ENCODE data around the gene LRG1.
"Not testable (repeated sequence)": the region's sequence is repeated elsewhere in the genome, so short reads cannot be mapped to it uniquely, and the experiment has no call there.

The LRG1 gene

DNA sequence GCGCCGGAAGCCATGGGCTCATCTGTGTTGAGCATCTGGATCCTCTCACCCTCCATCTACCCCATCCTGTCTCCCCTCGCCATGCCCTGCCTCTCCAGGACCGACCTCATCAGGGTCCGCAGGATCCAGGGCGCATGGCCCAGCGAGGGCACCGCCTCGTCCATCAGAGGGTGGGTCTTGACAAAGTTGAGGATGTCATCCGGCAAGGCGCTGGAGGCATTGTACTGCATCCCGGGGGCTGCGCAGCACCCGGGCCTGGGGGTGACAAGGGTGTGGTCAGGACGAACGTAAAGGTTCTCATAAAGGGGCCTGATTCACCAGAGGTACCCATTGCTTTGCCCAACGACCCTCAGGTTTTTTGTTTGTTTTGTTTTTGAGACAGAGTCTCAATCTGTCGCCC, 10.2 kb upstream of the LRG1 start:
- no peak for DNase-seq

DNA sequence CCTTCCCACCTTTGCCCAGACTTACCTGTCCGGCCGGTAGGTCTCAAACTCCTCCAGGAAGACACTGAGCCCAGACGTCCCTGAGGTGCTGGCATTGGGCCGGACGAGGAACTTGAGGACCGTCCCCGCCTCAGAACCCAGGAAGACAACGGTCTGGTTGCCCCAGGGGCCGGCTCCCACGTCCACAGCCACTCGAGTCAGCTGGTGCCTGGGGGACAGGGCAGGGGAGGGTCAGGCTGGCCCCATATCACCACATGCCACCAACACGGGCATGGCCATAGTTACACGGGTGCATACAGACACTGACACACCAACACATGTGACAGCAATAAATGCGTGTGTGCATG, 8.4 kb upstream of the LRG1 start:
- DNase-seq, result no peak

DNA sequence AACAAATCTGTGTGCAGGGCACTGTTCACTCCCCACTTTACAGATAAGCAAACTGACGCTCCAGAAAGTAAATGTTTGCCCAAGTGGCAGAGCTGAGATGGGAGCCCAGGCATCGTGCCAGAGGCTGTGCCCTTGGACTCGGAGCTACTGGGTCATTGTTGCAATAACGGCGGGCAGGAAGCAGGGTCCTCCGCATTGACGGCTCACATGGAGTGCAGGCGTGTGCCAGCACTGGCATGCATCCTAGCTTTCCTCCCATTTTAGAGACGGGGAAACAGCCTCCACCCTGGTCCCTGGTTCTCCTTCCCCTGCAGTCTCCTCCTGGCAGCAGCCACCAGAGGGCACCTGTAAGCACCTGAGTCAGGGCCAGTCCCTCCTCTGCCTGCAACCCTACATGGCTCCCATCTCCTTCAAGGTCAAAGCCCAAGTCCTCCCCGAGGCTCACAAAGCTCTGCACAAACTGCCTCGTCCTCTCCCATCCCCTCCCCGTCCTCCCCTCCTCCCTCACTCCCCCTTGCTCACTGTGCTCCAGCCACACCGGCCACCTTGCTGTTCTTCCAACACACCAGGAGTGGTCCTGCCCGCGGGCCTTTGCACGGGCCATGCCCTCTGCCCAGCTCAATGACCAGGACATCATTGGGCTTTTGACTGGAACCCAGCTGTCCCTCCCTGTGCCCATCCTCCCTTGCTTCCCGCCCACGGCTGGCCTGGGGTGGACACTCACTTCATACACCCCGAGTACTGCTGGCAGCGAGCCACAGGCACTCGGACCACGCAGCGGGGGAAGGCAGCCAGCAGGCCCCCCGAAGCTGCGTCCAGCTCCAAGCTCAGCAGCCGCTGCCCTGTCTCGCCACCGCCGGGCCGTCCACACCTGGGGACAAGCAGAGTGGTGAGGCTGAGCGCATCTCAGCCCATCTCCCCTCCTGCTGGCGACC, 7.7 kb upstream of the LRG1 start:
- no peak for DNase-seq

DNA sequence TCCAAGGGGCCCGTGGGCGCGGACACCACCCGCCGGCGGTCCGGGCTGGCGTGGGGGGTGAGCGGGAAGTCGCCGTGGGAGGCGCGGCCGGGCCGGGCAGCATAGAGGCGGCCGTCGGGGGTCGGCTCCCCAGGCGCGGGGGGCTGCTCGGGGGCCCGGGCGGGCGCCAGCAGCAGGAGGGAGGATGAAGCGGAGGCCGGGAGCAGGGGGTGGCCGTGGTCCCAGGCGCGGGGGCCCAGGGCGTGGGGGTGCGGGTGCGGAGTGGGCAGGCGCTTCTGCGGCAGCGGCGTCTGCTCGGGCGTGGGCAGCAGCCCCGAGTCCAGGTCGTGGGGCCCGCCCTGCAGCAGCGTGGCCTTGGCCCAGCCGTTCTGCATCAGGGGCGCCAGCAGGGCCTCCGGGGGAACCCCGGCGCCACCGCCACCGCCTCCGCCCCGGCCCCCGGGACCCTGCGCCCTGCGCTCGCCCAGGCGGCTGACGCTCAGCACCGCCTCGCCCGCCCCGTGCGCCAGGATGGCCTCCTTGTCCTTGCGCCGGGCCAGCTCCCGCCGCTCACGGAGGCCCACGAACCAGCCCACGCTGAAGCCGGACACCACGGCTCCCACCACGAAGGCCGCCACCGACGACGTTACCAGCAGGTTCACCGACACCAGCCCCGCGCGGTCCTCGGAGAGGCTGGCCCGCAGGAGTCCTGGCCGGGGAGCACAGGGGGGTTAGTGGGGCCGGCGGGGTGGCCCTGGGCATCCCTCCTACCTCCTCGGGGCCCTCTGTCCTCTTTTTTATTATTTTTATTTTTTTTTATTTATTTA, 4.2 kb upstream of the LRG1 start:
- no peak for DNase-seq

DNA sequence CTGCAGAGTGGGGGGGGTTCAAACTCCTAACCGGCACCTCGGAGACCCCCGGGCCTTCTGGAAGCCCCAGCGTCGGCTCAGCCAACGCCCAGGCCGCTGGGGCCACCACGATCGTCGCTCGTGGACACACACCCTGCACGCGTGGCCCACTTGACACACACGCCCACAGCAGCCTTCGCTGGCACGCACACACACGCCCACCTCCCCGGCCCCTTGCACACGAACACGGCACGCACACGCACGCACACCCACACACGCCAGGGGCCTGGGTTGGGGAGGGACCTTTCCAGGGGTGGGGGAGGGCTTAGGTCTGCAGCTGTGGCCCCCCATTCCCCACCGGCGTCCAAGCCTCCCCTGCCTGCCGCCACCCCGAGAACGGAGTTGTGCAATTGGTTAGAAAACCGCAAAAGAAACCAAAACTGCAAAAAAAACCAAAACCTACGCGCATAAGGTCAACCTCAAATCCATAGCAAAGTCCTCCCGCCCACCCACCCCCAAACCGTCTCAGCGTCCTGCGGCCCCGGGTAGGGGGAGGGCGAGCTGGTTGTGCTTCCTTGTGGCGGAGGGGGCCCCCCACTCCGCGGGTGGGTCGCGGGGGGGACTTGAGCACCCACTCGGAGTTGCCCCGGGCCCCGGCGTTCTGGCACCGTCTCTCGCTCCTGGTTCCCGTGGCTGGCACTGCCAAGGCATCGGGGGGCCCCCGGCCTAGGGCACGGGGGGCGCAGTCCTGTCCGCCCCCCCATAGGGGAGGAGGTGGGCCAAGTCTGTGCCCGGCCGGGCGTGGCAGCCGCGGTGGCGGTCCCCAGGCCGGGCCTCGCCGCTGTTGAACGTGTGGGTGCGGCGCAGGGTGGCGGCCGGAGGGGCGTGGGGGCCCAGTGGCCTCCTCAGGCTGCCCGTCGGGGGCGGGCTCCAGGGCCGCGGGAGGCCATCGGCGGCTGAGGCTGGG, 3.3 kb upstream of the LRG1 start:
- DNase-seq, result no peak

DNA sequence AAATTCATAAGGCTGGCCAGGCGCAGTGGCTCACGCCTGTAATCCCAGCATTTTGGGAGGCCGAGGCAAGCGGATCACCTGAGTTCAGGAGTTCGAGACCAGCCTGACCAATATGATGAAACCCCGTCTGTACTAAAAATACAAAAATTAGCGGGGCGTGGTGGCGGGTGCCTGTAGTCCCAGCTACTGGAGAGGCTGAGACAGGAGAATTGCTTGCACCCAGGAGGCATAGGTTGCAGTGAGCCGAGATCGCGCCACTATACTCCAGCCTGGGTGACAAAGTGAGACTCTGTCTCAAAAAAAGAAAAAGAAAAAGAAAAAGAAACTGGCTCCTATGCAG, 1.9 kb upstream of the LRG1 start:
- DNase-seq, result not testable (repeated sequence)

DNA sequence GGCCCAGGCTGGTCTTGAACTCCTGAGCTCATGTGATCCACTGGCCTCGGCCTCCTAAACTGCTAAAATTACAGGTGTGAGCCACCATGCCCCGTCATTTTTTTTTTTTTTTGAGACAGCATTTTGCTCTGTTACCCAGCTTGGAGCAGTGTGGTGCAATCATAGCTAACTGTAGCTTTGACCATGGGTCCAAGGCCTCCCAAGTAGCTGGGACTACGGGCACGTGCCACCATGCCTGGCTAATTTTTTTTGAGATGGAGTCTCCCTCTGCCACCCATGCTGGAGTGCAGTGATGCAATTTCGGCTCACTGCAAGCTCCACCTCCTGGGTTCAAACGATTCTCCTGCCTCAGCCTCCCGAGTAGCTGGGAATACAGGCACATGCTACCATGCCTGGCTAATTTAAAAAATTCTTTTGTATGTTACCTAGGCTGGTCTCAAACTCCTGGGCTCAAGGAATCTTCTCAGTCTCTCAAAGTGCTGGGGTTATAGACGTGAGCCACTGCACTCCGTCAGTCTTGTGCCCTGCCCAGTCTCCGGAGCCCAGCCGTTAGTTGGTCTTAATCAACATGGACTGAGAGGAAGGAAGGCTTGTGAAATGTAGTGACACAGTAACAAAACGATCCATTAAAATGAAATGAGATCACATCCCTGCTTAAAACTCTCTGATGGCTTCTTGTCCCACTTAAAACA, 1.4 kb upstream of the LRG1 start:
- no peak for DNase-seq

DNA sequence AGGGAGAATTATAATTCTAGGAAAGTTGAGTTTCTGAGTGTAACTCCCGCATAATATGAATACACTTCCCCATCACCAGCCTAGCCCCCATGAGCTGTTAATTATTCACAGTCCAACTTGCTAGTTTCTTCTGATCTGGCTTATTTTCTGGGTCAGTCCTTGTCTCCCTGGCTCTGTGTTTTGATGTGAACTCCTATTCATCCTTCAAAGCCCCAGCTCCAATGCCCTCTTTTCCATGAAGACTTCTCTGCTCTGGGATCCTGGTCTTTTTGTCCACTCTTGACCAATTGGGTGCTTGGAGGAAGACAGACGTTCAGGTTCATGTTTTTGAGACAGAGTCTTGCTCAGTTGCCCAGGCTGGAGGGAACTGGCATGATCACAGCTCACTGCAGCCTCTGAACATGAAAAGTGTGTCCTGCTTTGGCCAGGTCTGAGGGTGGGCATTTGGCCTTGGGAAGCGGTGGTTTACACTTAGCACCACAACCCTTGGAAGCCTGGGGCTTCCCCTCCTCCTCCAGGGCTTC, 605 bp downstream of the LRG1 start:
- no peak for DNase-seq

DNA sequence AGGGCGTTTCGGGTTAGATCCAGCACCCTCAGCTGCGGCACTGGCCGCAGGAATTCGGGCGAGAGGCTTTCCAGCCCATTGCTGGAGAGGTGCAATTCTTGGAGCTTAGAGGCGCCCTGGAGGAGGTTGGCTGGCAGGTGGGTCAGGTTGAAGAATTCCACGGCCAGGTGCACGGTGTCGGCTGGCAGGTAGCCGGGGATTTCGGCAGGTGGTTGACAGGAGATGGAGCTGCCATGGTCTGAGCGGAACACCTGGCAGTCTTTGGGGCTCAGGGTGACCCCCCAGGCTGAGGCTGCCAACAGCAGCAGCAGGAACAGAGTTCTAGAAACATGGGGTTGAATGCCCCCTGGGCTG, 1.3 kb downstream of the LRG1 start:
- DNase-seq, result no peak

DNA sequence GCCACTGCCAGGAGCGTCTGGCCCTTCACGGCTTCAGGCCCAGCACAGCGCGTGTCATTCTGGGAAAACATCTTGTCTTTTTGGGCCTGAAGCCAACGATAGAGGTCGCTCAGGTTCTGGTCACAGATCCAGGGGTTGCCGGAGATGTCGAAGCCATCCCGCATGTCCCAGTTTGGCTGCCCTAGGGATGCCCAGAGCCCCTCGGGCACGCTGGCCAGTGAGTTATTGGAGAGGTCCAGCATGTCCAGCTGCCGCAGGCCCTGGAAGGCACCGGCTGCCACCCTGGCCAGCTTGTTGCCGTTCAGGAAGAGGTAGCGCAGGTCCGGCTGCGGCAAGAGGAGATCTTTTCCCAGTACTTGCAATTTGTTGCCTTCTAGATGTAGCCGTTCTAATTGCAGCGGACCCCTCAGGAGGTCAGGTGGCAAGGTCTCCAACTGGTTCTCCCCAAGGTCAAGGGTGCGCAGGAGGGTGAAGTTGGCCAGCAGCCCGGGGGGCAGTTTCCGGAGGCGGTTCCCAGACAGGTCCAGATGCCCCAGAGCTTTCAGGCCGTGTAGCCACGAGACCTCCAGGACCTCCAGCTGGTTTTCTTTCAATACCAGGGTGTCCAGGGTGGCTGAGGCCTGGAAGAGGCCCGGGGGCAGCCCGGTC, 1.8 kb downstream of the LRG1 start:
- DNase-seq, result no peak

DNA sequence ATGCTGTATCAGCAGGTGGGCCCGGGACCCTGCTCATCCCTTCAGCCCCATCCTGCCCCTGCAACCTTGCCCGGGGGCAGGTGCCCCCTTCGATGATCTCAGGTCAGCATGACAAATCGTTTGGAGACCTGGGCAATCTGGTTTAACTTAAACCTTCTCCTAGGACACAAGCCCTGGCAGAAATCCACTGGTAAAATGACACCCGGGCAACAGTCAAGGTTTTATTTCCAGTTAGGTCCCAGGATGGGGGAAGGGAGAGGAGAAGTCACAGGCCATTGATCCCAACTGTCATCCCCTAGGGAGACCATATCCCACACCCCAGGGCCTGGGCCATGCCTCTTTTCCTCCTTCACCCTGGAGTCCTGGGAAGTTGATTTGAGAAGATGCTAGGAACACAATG, 3.0 kb downstream of the LRG1 start:
- no peak for DNase-seq

DNA sequence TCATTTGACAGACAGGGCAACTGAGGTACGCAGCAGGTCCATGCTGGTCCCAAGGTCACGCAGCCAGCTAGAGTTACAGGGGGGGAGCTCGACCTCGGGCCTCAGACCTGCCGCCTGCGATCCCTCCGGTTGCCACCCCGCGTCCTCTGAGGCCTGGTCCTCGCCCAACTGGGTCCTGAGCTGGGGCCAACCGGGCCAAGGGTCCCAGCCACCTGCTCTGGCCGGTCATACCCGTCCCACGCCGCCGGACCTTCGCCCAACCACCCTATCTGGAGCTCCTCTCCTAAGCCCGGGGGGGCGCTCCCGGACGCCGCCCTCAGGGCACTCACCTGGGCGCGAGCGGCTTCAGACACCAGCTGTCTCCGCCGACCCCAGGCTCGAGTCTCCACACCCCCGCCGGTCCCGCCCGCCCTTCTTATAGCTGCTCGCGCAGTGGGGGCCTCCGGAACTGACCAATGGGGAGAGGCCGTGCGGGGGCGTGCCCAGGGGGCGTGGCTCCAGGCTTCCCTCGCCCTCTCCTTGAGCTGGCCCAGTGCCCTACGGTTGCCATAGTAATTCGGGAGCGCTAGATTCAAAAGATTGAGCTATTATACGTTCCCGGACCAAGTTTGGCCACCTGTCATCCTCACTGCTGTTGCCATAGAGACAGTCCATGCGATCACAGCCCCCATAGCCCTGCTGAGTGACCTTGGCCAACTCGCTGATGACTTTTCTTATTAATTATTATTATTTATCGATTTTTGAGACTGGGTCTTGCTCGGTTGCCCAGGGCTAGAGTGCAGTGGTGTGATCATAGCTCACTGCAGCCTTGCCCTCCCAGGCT, 4.8 kb downstream of the LRG1 start, which contains the start of gene PLIN5:
TSS of gene PLIN5 (minus strand) at position 389 of the 823 bp plus-strand sequence. CDS start 1,150 bp downstream, outside the sequence.
- DNase-seq, result no peak

DNA sequence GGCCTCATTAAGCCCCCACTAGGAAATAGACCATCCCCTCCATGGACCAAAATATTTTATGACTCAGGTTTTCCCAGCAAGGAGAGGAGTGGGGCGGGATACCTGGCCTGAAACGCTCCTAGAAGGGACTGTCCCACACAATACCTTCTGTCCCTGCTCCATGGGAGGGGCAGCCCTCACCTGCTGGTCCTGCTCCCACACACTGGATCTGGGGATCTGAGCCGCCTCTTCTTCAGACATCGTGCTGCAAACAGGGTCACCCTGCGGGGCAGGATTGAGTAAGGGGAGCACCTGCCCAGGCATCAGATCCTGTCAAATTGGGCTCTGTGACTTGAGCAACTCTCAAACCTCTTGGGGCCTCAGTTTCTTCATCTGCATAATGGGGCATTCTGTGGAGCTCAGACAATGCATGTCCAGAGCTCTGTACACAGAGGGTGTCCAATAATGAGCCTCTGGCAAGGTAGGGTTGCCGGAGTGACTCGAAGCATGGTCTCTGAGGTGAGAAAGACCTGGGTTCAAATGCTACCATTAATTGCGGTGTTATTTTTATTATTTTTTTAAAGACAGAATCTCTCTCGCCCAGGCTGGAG, 5.9 kb downstream of the LRG1 start:
- no peak for DNase-seq

DNA sequence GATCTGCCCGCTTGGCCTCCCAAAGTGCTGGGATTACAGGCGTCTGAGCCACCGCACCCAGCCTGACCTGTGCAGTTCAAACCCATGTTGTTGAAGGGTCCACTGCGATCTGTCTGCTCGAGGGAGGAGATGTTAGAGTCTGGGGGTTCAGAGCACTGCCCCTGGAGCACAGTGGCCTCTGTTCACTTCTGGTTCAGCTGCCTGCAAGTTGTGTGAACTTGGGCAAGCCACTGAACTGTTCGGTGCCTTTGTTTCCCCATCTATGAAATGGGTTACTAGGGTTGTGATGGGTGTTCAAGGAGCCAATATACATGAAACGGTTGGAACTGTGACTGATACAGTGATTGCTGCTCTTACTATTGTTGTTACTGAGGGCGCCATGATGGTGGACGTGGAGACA, 6.5 kb downstream of the LRG1 start:
- no peak for DNase-seq

DNA sequence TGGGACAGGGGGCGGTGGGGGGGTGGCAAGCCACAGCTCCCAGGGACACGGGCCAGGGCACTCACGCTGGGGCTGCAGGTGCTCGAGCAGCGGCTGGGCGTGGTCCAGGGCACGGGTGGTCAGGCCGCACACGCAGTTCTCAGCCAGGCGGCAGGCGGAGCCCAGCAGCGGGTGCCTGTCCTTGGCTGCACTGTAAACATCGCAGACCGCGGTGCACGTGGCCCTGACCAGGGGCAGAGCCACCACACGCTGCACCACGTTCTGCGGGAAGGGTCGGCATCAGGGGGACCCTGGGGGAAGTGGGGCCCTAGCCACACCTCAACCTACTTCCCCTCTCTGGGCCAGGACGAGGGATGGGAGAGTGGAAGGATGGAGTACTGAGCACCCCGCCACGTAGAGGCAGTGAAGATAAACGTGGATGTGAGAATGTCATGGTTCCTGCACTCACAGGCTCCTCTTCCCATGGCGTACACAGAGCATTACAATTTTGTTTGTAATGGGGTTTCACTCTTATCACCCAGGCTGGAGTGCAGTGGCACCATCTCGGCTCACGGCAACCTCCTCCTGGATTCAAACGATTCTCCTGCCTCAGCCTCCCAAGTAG, 8.2 kb downstream of the LRG1 start:
- no peak for DNase-seq

DNA sequence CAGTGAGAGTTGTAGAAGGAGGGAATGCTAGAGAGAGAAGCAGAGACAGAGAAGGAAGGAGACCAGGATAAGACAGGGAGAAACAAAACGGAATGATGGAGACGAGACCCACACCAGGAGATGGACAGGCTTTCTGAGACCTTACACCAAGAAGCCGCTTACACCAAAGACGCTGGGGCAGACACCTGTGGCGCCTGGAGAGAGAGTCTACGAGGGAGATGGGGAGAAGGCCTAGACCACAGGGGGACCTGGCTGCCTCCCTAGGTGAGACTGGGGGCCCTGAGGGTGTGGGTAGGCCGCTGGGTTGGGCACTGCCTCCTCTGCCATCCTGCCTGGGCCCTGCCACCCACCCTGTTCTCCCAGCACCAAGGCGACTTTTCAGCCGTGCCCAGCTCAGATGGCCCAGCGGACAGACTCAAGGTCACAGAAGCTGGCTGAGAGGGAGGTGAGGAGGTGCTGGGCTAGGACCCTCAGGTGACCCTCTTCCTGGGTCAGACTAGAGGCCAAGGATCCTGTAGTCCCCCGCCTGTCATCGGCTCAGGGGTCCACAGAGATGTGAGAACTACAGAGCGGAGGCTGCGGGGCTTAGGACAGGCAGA, 9.8 kb downstream of the LRG1 start:
- no peak for DNase-seq

DNA sequence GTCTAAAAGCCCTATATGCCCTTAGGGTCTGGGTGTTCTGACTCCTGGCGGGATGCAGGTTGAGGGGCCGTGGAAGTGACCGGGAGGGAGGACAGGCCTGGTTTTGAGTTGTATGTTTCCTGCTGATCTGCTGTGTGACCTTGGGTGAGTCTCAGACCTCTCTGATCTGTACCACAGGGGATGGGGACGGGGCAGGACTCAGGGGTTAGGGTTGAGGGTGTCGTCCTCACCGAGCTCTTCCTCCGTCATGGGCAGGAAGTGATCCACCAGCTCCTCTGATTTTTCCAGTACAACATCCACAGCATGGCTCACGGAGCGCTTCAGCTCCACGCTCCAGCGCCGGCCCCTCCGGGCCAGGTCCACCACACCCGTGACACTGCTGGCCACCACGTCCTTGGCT, 11.0 kb downstream of the LRG1 start:
- DNase-seq, result no peak

DNA sequence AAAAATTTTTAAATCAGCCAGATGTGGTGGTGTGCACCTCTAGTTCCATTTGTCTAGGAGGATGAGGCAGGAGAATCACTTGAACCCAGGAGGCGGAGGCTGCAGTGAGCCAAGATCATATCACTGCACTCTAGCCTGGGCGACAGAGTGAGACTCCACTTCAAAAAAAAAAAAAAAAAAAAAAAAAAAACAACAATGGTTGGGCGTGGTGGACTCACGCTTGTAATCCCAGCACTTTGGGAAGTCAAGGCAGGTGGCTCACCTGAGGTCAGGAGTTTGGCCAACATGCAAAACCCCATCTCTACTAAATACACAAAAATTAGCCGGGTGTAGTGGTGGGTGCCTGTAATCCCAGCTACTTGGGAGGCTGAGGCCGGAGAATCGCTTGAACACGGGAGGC, 12.5 kb downstream of the LRG1 start:
- DNase-seq, result not testable (repeated sequence)

DNA sequence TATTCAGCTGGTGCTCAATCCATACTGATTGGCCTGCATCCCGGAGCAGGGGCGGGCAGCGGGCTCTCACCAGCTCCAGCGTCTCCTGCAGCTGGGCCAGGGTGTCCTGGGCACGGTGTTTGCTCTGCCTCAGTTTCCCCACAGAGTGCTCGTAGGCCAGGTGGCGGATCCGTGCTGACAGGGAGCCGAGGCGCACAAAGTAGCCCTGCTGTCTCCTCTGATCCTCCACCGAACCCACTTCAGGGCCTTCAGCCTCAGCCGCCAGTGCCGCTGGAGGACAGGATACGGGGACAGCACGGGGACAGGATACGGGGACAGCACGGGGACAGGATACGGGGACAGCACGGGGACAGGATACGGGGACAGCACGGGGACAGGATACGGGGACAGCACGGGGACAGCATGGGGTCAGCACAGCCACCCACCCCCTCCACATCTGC, 14.3 kb downstream of the LRG1 start:
- DNase-seq, result no peak
